GM19023 (cell line): ENCODE measurements around the gene FGF14.

Experiments used
- ATAC-seq: cut with Tn5 transposase; IDR thresholded peaks from one replicate; pipeline ENCODE4 v1.9.1; 2021; ENCODE audit warnings: mild to moderate bottlenecking, moderate library complexity; ENCODE audit not compliant: unreplicated experiment

The FGF14 gene

DNA sequence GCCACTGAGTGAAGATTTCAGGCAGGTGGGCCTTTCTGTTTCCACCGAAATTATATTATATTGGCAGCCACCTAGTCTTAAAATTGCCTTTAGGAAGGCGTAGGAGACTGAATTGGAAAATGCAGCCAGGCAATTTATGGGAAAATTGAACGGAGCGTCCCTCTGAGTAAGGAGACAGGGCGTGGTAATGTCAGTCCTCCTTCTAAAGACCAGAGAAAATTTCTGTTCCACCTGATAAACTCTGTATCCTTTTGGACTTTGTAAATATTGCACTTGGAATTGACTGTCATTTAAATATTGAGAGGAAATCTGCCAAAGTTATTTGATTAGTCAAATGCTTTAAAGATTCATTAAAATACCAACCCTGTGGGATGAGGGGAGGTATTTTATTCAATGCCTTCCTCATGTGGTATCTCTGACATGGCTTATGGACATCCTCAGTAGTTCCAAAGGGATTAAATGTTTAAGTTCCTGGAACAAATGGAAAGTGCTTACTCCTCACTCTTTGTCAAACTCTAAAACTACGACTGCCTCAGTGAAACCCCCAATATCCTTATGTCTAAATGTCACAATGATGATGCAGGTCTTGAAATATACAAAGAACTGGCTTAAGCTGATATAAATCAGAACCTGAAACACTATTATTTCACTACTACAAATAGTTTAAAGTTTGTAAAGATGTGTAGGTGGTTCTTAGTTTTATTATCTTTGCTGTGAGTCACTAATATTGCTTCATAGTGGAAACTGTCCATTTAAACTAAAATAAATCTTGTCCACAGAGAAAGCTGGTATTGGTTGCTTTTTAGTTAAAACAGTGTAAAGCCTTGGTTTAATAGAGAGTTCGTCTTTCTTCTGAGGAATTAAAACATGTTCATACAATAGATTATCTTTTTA lies 203.2 kb downstream of the FGF14 start:
- ATAC-seq = no peak

DNA sequence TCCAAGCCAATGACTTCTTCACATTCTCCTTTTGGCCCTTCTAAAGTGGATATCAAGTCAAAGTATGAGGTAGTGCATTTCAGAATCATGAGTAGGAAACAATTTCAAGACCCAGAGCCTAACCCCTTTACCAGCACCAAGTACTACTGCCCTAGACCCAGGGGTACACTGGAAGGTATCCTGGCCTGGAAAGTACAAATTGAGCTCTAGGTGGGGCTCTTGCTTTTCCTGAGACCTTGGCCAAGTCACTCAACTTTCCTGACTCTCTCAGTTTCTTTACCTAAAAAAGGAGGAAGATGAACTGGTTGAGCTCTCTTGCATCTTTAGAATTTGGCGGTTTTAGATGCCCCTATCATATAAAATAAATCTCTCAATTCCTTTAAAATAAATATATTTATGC lies 204.7 kb downstream of the FGF14 start:
- ATAC-seq = no peak

DNA sequence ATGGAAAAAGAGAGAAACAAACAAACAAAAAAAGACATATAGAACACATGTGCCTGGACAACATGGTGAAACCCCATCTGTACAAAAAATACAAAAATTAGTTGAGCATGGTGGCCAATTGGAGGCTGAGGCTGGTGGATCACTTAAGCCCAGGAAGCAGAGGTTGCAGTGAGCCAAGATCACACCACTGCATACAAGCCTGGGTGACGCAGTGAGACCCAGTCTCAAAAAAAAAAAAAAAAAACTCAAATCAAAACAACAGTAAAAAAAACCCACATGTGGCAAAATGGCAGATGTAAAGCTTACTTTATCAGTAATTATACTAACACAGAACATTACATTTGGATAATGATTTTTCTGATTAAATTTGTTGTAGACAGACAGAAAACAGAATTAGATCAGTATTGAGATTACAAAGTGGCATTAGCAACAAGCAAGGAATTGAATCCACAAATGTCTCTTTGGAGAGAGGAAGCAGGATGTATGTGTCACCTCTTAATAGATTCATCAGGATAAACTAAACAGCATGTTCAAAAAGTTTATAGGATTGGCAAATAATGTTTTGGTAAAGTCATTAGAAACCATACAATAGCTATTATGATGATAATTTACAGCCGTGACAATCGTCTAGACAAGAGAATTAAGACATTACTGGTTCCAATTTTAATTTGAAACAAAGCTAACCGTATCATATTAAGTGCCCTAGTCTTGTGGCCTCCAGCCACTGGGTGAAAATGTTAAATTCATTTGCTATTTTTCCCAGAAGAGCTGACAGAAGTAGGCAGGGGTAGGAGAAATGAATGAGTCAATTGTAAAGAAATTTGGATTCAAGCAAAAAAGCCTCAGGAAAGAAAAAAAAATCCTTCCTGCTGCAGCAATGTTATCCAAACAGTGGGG lies 206.0 kb downstream of the FGF14 start:
- no peak for ATAC-seq

DNA sequence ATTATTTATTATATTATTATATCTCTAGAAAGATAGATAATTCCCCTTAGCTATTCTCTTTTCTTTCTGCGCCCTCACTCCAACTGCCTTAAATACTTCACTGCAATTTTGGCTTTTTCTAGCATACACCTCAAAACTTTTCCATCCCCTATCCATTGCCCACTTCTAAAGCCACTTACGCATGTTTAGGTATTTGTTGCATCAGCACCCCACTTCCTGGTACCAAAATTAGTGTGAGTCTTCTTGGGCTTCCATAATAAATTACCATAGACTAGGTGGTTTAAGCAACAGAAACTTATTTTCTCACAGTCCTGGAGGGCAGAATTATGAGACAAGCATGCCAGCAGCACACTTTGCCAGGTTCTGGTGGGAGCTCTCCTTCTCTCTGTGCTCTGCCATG lies 209.0 kb downstream of the FGF14 start:
- no peak for ATAC-seq

DNA sequence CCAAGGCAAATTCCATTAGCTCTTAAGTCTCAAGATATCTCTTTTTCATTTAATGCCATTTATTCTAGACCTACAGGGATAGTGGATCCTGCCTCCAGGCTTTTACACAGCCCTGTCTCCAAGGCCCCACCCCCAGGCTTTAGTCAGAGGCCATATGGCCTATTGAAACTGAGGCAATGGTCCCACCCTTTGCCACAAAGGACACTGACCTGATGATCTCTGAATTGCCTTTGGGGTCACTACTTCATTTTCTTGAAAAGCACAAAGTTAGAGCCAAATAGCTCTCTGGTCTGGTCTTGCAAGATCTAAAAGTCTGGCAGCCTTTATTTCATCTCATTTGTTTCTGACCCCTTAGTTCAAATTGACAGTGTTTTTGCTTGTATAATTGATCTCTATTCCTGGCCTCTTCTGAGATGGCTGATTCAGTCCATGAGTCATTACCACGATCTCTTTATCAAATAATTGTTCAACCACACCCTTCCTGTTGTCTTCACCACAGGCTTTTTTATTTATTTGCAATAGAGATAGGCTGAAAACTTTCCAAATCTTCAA lies 209.8 kb downstream of the FGF14 start:
- ATAC-seq = no peak

DNA sequence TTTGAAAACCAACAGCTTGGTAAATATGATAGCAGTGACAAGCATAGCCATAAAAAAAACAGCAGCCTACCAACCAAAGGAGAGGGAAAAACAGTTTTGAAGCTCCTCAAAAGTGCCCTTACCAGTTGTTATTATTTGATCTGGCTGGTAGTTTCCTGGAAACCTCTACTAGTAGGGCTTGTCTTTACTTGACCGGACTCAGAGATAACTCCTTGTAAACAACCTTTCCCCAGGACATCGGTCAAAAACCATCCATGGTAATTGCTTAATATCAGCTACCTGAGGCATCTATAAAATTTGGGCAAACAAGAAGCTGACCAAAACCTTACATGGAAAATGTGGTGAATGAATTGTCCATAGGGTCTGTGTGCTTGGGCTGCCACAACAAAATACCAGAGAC lies 210.9 kb downstream of the FGF14 start:
- ATAC-seq = no peak

DNA sequence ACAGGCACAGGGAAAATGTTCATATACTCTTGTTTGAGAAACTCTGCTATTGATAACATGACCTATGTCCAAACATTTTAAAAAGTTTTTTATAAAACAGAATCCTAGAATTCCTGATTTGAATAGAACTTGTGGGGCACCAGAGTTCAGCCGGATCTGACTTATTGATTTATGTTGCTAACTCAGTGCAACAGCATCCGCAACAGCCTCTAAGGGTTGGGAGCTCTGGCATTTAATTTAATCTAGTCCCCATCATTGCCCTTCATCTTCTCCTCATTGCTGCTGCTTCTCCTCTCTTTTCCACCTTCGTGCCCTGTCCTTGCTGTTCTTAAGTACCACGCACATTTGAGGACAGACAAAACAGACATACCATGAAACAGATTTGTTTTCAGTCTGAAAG lies 214.5 kb downstream of the FGF14 start:
- ATAC-seq = no peak

DNA sequence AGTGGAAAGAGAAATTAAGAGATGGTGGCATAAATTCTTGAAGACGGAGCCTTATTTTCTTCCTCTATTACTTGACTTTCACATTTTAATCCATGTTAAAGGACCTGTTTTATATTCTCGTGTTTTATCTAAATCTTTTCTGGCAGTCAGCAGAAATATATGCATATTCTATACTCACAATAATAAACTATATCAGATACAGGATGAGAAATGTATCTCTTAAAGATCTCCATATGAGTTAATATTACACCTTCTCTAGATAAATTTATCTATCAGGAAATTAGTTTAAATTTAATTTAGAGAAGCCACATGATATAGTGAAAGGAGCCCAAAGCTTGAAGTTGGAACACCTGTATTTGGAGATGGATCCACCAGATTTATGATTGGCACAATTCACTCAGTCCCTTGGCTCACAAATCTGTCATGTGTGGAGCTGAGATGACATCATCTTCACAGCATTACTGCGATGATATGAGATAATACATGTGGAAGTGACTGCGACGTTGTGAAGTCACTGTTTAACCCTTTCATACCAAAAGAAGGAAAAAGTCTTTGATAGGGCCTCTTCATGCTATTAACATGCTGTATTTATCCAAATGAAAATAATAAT lies 216.4 kb downstream of the FGF14 start:
- ATAC-seq = no peak

DNA sequence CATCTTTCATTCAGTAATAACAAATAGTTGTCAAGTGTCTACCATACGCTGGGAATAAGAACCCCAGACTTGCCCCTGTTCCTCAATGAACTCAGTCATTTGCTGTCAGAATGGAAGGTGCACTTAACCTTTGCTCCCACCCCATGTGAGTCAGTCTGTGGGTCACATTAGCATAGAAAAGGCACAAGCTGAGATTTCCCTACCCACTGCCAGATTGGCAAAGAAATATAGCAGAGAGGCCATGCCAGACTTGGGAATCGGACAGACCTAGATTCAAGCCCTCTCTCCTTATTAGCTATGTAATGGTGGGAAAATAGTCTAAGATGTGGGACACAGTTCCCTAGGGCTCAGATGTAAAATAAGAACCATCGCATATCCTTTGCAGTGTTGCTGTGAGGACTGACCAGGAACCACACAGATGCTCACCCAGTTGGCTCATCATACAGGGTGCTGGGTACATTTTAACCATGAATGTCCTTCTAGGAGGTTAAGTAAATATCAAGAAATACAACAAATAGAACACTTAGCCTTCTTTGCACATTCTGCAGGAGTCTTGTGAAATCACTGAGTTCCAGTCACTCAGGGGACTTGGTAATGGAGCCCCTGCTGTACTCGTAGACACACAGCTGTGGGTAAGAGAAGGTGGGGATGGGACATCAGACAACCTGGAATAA lies 218.2 kb downstream of the FGF14 start:
- no peak for ATAC-seq

DNA sequence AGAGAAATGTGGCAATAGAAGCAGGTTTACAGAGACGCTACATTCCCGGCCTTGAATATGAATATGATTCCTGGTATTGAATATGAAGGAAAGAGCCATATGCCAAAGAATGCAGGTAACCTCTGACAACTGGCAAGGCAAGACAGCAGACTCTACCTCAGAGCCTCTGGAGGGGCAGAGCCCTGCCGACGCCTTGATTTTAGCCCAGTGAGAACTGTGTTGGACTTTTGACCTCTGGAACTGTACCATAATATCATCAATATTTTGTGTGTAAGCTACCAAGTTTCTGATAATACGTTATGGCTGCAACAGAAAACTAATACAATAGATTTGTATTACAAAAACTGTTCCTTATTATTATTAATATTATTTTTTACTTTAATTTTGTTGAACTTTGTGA lies 219.7 kb downstream of the FGF14 start:
- ATAC-seq = no peak

DNA sequence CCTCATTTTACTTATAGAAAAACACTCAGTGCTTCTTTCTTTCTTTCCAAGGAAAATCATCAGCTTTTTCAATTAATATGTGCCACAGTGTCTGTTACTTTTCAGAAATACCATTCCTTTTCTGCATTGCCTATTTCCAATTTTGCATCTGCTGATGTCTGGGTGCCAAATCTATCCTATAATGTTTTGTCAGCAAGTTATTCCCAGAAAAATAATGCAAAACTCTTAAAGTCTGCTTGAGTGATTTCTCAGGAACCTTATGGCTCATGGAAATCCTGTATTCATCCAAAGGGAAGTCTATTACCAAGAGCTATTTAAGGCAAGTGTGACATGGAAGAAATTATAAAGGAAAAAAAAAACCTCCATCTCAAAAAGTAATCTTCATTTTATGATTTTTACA lies 224.4 kb downstream of the FGF14 start:
- no peak for ATAC-seq

DNA sequence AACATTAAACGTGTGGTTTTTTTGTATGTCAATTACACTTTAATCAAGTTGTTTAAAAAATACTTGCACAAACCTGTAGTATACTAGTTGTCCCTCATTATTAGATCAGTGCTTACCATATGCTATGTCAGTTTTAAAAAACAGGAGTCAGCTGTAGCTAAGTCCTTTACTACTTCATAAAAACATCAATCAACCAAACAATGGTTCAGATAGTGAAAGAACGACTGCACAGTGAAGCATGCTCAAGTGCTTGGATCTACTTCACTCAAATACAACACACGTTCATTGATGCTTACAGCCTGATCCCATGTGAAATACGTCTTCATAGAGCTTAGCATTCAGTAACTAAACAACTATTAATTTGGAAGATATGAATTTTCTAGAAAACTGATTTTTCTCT lies 225.0 kb downstream of the FGF14 start:
- ATAC-seq = no peak

DNA sequence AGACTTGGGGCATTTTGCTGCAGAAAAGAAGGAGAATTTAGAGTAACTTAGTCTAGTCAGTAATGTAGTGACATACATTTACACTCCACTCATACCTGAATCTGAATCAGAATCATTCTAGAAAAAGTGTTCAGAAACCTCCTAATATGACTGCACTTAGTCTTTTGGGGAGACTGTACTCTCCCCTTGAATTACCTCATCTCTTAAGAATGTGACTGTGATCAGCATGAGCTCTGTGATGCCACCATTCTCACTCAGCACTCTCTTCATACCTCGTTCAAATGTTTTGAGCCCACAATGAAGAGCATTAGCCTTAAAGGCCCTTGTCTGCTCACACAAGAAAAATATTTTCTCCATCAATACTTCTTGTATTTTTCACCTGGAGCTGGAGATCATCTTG lies 229.4 kb downstream of the FGF14 start:
- no peak for ATAC-seq

DNA sequence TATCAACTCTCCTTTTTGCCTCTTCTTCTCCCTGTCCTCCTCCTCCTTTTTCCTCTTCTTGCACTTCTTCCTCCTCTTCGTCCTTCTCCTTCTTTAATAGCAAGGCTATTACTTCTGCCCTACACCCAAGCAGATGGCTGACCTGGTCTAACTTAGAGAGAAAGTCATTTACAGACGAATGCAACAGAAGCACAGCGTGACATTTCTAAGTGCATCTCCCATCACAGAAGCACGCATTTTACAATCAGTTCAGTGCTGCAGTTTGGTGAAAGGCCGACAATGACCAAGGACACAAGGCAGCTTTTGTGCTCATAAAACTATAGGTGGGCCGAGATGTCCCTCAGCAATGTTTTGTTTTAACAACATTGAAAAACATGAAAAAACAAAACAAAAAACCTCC lies 231.5 kb downstream of the FGF14 start:
- no peak for ATAC-seq

DNA sequence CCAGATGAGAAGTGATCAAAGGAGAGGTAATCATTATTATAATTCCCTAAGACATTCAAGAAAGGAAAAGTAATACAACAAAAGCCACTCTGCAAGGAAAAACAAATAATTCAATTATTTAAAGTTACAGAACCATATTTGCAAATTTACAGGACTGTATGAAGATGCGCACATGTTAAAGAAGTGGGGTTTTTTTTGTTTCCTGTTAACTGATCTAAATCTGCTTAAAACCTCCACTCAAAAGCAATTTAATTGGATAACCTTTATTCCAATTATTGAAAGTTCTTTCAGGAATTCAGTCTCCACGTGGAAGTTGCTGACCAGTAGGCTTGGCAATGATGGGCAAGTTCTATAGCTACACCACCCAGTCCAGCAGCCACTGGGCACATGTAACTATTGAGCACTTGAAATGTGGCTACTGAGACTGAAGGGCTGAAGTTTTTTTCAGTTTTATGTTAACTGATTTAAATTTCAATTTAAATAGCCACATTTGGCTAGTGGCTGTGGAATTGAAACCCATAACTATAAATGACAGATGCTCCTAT lies 232.3 kb downstream of the FGF14 start:
- ATAC-seq = no peak

DNA sequence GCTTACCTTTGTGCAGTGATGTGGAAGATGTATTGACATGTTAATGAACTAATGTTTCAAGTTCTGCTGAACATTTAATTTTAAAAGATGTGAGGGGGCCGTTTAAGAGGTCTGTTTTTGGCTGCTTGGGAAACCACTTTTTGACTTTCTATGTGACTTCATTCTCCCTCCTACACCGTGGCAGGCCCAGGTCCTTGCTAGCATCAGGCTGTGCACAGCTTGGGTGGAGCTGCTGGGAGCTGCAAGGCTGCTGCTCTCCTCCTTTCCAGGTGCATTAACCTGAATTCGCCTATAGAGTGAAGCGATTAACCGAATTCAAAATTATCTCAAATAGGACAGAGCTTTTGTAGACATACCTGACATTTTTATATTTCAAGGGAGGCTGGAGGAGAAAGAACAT lies 249.1 kb downstream of the FGF14 start:
- no peak for ATAC-seq

DNA sequence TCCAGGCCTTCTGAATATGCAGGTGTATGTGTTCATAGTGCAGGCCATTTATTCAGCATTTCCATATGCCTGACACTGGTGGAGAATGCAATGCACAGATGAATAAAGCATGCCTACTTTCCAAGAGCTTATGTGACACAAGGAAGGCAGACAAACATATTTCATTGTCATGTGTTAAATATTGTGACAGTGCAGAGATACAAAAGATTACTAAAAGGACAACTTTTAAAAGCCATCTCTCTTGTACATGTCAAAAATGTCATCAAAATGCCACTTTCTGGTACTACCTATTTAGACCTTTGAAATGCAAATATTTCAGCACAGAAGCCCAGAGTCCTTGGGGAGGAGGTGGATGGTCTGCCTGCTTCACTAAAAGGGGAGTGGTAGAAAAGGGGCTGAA lies 254.5 kb downstream of the FGF14 start:
- no peak for ATAC-seq

DNA sequence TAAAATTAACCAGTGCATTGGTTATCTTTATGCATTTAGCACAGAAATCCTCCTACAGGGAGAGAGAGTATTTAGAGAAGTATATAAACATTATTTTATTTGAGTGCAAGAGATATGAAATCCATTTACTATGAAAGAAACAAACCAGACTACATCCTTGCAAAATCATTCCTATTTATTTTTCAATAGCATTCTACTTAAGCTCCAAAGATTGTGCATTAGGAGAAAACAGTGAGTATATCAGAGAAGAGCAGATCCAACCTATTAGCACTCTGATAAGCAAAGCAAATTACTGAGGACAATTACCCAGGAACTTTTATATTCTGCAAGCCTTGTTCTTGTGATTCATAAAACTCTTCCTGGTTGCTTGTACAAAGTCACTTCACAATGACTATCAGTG lies 256.1 kb downstream of the FGF14 start:
- no peak for ATAC-seq

DNA sequence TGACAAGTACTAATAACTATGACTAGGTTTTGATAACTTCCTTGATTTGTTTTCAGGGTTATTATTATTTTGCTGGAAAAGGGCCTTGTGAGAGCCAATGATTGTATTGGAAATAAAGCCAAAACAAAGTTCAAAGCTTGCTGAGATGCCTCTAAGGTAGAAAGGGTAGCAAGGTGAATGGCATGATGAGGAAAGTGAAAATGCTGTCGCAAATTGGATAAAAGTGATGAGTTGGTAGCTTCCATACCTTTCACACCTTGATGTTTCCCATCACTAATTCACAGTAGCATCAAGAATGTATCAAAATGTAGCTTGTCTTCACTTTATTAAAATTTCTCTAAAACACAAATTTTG lies 259.4 kb downstream of the FGF14 start:
- no peak for ATAC-seq

DNA sequence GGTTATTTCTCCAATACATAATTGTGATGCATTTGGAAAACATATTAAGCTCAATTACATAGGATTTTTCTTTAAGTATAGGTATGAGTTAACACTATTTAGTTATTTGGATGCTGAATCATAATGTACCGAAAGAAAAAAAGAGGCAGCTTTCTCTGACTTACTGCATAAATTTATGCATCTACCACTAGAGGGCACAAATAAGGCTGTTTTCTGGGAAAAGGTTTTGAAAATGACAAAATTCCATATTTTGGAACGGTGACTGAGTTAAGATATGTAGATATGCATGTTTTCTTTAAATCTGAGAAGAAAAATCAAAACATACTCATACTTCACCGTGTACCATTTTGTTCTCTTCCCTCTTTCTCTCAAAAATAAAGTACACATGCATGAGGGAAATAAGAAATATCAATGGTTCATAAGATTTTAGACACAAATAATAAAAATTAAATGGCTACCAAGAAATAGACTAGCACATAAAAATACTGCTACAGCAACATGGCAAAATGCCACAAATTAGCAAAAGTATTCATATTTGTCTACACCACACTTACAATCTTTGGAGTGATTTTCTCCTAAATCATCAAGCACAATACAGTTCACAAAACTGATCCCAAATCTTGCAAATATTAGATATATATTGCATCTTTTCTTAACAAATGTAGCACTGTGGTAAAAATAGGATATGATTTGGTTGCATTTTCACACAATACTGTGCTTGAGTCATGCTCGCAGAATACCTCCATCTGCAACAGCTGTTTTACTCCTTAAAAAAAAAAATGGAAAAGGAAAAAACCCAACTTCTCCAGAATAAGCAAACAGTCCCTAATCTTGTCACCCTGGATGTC lies 260.0 kb downstream of the FGF14 start:
- no peak for ATAC-seq
